ENCODE results near the gene SIL1.

SIL1 gene

DNA sequence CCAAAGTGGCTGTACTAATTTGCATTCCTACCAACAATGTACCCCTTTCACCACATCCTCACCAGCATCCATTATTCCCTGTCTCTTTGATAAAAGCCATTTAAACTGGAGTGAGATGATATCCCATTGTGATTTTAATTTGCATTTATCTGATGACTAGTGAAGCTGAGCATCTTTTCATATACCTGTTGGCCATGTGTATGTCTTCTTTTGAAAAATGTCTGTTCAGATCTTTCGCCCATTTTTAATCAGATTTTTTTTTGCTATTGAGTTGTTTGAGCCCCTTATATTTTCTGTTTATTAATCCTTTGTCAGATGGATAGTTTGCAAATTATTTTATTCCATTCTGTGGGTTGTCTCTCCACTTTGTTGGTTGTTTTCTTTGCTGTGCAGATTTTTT, 202.0 kb downstream of the SIL1 start:
- H3K4me1 ChIP-seq (ENCODE audit: control insufficient read depth, insufficient read depth, low read length): no peaks in the 10 kb centered on the region
- no peak overlapping the region for H3K4me3 ChIP-seq (ENCODE audit: low read depth, low read length)
- H3K9ac ChIP-seq (ENCODE audit: low read depth, low read length): no peak overlapping the region
- H3K27ac ChIP-seq (ENCODE audit: low read depth, low read length): no peak overlapping the region
- no peaks in the 10 kb centered on the region for H3K27me3 ChIP-seq (ENCODE audit: control insufficient read depth, insufficient read depth, low read length)
- no peaks in the 10 kb centered on the region for H3K9me3 ChIP-seq (ENCODE audit: control insufficient read depth, insufficient read depth, low read length)
- H3K36me3 ChIP-seq (ENCODE audit: control insufficient read depth, insufficient read depth, low read length): no peaks in the 10 kb centered on the region

DNA sequence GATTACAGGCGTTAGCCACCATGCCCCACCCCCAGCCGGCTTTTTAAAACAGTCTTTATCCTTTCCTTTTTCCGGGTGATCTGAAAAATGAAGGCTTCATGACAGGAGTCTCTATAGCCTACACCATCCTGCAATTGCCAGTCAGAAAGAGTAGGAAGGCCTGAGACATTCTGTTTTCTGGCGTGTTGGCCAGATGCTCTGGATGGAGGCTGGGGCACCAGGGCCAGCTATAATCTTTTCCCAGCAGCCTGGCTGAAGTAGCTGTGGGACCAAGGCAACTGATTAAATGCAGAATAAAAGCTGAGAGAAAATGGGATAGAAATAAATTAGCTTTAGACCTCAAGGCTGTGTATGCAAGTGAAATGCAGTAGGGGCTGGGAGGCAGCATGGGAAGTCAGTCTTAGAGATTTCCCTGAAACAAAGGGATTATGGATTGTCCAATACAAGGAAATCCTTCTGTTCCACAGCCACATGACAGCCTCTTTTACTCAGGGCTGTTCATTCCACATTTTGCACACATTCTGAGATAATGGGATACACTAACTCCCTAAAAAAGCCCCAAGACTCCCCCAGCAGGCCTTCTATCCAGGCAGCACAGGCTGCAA, 207.1 kb downstream of the SIL1 start:
- no peaks in the 10 kb centered on the region for H3K27me3 ChIP-seq (ENCODE audit: control insufficient read depth, insufficient read depth, low read length)
- H3K4me1 ChIP-seq (ENCODE audit: control insufficient read depth, insufficient read depth, low read length): no peaks in the 10 kb centered on the region
- no peaks in the 10 kb centered on the region for H3K9me3 ChIP-seq (ENCODE audit: control insufficient read depth, insufficient read depth, low read length)
- no peaks in the 10 kb centered on the region for H3K36me3 ChIP-seq (ENCODE audit: control insufficient read depth, insufficient read depth, low read length)
- no peak overlapping the region for H3K4me3 ChIP-seq (ENCODE audit: low read depth, low read length)
- no peak overlapping the region for H3K27ac ChIP-seq (ENCODE audit: low read depth, low read length)
- H3K9ac ChIP-seq (ENCODE audit: low read depth, low read length): no peak overlapping the region

DNA sequence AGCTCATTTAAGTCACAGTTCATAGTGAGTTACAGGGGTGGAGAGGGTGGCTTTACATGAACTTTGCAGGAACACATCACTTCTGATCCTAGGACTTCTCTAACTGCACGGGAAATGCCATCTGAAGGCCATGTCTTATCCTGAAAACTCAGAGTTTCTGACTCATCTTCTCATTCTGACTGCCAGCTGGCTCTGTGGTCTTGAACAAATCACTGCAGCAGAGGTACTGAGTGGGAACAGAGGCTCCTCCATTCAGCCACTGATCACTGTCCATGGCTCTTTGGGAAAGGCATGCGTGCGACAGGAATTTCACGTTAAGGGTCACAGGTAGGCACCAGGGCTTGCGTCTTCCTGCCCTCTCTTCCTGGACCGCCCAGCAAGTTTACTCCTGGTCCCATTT, 208.4 kb downstream of the SIL1 start:
- Histone ChIP-seq H3K36me3 (ENCODE audit: control insufficient read depth, insufficient read depth, low read length) (no peaks in the 10 kb centered on the region), H3K4me3 (ENCODE audit: low read depth, low read length) (no peak overlapping the region), H3K9me3 (ENCODE audit: control insufficient read depth, insufficient read depth, low read length) (no peaks in the 10 kb centered on the region), H3K27ac (ENCODE audit: low read depth, low read length) (no peak overlapping the region), H3K27me3 (ENCODE audit: control insufficient read depth, insufficient read depth, low read length) (no peaks in the 10 kb centered on the region), H3K9ac (ENCODE audit: low read depth, low read length) (no peak overlapping the region), H3K4me1 (ENCODE audit: control insufficient read depth, insufficient read depth, low read length) (no peaks in the 10 kb centered on the region)

DNA sequence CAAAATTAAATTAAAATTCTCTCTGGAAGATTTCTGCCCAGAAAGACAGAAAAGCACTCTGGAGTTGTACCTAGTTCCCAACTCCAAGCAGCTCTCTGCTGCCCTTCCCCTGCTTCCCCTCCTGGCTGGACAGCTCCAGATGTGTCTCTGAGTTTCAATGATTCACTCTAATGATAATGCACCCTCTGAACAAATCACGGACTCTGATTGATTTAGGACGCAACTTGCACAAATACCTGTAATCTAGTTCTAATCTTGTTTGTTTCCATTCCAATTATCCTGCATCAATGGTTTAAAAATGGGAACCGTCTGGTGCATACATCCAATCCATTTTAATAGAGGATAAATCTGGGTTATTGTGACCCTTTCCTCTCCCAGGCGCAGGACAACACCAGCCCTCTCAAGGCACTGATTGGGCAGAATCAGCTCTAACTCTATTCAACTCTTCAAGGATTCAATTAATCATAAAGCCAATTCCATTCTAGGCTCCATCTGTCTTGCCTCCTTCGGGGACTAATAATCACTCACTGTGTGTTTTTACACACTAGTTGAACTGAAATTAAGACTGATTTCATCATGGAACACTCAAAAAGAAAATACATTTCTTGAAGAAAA, 211.9 kb downstream of the SIL1 start:
- Histone ChIP-seq H3K4me1 (ENCODE audit: control insufficient read depth, insufficient read depth, low read length) (no peaks in the 10 kb centered on the region), H3K4me3 (ENCODE audit: low read depth, low read length) (no peak overlapping the region), H3K27ac (ENCODE audit: low read depth, low read length) (no peak overlapping the region), H3K9ac (ENCODE audit: low read depth, low read length) (no peak overlapping the region), H3K27me3 (ENCODE audit: control insufficient read depth, insufficient read depth, low read length) (no peaks in the 10 kb centered on the region), H3K36me3 (ENCODE audit: control insufficient read depth, insufficient read depth, low read length) (no peaks in the 10 kb centered on the region), H3K9me3 (ENCODE audit: control insufficient read depth, insufficient read depth, low read length) (no peaks in the 10 kb centered on the region)

DNA sequence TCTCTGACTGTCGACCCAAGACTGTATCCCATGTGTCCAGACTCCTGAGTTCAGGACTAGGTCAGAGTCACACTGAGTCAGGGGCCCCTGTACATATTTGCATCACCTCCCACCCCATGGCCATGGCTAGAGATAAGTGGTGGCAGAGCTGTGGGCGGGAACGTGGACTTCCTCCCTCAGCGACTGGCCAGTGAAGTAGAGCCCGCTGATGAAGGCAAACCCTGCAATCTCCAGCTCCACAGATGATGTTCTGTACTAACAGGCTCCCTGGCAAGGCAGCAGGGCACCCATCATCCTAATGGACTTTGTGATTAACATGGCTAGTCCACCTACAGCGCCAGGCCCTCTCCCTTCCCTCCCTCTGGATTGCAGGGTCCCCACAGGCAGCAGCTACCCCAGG, 212.5 kb downstream of the SIL1 start:
- H3K4me3 ChIP-seq (ENCODE audit: low read depth, low read length): no peak overlapping the region
- no peak overlapping the region for H3K9ac ChIP-seq (ENCODE audit: low read depth, low read length)
- H3K27ac ChIP-seq (ENCODE audit: low read depth, low read length): no peak overlapping the region
- no peaks in the 10 kb centered on the region for H3K4me1 ChIP-seq (ENCODE audit: control insufficient read depth, insufficient read depth, low read length)
- H3K36me3 ChIP-seq (ENCODE audit: control insufficient read depth, insufficient read depth, low read length): no peaks in the 10 kb centered on the region
- H3K27me3 ChIP-seq (ENCODE audit: control insufficient read depth, insufficient read depth, low read length): no peaks in the 10 kb centered on the region
- H3K9me3 ChIP-seq (ENCODE audit: control insufficient read depth, insufficient read depth, low read length): no peaks in the 10 kb centered on the region

DNA sequence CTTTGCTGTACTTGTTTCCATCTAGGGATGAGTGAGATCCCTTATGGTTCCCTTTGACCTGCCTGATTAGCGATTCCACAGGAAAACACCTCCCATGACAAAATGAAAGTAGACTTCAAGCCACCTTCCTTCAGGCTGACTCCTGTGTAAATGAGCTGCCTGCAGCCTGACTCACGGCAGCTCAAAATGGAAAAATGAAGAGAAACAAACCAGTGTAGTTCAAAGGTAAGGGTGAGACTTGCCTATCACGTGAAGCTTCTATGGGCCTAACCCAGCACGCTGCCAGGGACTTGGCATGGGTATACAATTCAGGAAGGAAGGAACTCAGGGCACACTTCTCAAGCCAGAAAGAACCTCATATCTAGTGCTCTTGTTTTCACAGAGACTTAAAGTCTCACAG, 212.9 kb downstream of the SIL1 start:
- H3K9me3 ChIP-seq (ENCODE audit: control insufficient read depth, insufficient read depth, low read length): no peaks in the 10 kb centered on the region
- no peak overlapping the region for H3K27ac ChIP-seq (ENCODE audit: low read depth, low read length)
- no peaks in the 10 kb centered on the region for H3K36me3 ChIP-seq (ENCODE audit: control insufficient read depth, insufficient read depth, low read length)
- no peaks in the 10 kb centered on the region for H3K4me1 ChIP-seq (ENCODE audit: control insufficient read depth, insufficient read depth, low read length)
- no peak overlapping the region for H3K9ac ChIP-seq (ENCODE audit: low read depth, low read length)
- H3K27me3 ChIP-seq (ENCODE audit: control insufficient read depth, insufficient read depth, low read length): no peaks in the 10 kb centered on the region
- H3K4me3 ChIP-seq (ENCODE audit: low read depth, low read length): no peak overlapping the region

DNA sequence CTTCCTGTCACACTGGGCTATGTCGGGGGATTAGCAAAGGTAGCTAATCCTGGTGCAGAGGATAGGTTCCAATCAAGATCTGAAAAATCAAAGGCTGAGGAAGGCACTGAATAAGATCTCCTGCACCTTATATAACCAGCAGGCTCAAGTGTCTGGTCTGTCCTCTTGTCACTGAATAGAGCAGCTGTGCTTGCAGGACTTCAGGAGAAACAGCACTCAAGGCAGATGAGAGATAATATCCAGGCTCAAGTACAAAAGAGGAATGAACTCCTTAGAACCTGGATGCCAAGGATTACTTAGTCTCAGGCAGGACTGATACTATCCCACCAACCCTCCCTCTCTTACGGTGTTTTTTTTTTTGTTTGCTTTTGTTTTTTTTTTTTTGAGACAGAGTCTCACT, 214.2 kb downstream of the SIL1 start:
- no peaks in the 10 kb centered on the region for H3K36me3 ChIP-seq (ENCODE audit: control insufficient read depth, insufficient read depth, low read length)
- H3K4me3 ChIP-seq (ENCODE audit: low read depth, low read length): no peak overlapping the region
- no peak overlapping the region for H3K9ac ChIP-seq (ENCODE audit: low read depth, low read length)
- H3K27ac ChIP-seq (ENCODE audit: low read depth, low read length): no peak overlapping the region
- H3K27me3 ChIP-seq (ENCODE audit: control insufficient read depth, insufficient read depth, low read length): no peaks in the 10 kb centered on the region
- H3K4me1 ChIP-seq (ENCODE audit: control insufficient read depth, insufficient read depth, low read length): no peaks in the 10 kb centered on the region
- H3K9me3 ChIP-seq (ENCODE audit: control insufficient read depth, insufficient read depth, low read length): no peaks in the 10 kb centered on the region

DNA sequence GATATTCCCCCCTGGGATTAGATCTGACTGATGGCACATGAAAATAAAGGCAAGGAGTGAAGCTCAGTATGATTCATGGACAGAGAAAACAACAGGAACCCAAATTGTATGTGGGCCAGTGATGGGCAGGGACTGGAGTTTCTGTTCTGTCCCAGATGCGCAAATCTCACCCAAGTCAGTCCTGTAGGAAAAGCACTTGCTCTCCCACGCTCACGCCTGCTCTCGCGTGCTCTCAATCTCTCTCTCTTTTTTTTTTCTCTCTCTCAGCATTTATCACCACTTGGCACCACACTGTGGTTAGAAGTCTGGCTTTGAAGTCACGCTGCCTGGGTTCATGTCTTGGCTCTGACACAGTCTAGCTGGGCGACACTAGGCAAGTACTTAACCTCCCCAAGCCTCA, 216.6 kb downstream of the SIL1 start:
- H3K9me3 ChIP-seq (ENCODE audit: control insufficient read depth, insufficient read depth, low read length): no peaks in the 10 kb centered on the region
- H3K4me3 ChIP-seq (ENCODE audit: low read depth, low read length): no peak overlapping the region
- no peak overlapping the region for H3K9ac ChIP-seq (ENCODE audit: low read depth, low read length)
- H3K4me1 ChIP-seq (ENCODE audit: control insufficient read depth, insufficient read depth, low read length): peaks cover 12% of the 10 kb centered on the region
- no peaks in the 10 kb centered on the region for H3K36me3 ChIP-seq (ENCODE audit: control insufficient read depth, insufficient read depth, low read length)
- no peaks in the 10 kb centered on the region for H3K27me3 ChIP-seq (ENCODE audit: control insufficient read depth, insufficient read depth, low read length)
- no peak overlapping the region for H3K27ac ChIP-seq (ENCODE audit: low read depth, low read length)

DNA sequence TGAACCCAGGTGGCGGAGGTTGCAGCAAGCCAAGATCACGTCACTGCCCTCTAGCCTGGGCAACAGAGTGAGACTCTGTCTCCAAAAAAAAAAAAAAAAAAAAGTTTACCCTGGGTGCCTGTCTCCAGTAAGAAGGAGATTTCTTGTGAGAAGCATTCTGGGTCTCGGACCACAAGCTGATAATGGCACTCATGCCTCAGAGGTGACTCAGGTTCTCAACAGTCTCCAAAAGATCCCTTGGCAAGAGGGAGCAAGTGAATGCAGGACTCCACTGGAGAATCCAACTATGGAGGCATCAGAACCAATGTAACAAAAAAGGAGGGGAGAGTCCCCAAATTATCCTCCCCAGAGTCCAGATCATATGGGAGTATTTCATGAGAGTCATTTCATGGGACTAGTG, 217.0 kb downstream of the SIL1 start:
- Histone ChIP-seq H3K36me3 (ENCODE audit: control insufficient read depth, insufficient read depth, low read length) (no peaks in the 10 kb centered on the region), H3K9me3 (ENCODE audit: control insufficient read depth, insufficient read depth, low read length) (no peaks in the 10 kb centered on the region), H3K4me3 (ENCODE audit: low read depth, low read length) (no peak overlapping the region), H3K27ac (ENCODE audit: low read depth, low read length) (no peak overlapping the region), H3K4me1 (ENCODE audit: control insufficient read depth, insufficient read depth, low read length) (peaks cover 12% of the 10 kb centered on the region), H3K9ac (ENCODE audit: low read depth, low read length) (no peak overlapping the region), H3K27me3 (ENCODE audit: control insufficient read depth, insufficient read depth, low read length) (no peaks in the 10 kb centered on the region)

DNA sequence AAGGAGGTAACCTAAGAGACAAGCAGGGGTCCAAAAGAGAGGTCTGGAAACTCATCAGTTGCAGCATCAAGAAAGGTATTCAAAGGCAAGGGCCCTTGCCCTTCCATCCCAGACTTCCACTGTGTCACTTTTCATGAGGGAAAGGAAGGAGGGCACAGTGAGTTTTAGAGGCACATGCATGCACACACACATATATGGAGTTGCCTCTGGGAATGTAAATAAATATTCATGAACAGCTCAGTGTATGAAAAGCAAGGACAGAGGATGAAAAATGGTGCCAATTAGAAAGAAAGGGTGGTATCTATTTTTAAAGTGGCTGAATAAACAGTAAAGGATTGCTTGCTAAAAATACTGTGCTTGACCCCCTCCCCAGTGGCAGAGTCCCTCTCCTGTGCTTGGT, 217.7 kb downstream of the SIL1 start:
- H3K27me3 ChIP-seq (ENCODE audit: control insufficient read depth, insufficient read depth, low read length): no peaks in the 10 kb centered on the region
- peaks cover 12% of the 10 kb centered on the region for H3K4me1 ChIP-seq (ENCODE audit: control insufficient read depth, insufficient read depth, low read length)
- H3K36me3 ChIP-seq (ENCODE audit: control insufficient read depth, insufficient read depth, low read length): no peaks in the 10 kb centered on the region
- no peak overlapping the region for H3K4me3 ChIP-seq (ENCODE audit: low read depth, low read length)
- H3K27ac ChIP-seq (ENCODE audit: low read depth, low read length): no peak overlapping the region
- no peaks in the 10 kb centered on the region for H3K9me3 ChIP-seq (ENCODE audit: control insufficient read depth, insufficient read depth, low read length)
- H3K9ac ChIP-seq (ENCODE audit: low read depth, low read length): no peak overlapping the region

DNA sequence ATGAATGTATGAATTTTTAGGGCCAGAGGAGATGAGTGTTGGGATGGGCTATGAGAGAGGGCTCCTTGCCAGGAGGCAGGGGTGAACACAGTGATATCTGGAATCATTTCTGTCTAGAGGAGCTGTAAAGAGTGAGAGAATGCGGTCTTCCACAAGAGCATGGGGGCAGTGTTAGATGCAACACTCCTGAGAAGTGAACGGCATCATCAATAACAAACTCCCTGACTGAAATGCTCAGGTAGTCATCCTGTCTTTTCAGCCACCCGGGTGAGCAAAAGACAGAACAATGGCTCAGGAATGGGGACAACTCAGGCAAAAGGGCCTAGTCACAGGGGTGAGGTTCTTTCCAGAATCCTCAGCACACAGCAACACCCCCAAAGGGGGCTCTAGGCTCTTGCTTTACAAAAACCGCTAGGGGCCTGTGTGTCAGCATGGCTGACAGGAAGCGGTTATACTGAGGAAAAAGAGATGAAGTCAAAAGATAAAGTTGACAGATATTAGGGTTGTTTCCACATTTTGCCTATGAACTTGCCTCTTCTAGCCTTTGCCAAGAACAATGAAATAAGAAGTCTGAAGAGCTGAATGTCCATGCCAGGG, 218.4 kb downstream of the SIL1 start:
- H3K27ac ChIP-seq (ENCODE audit: low read depth, low read length): no peak overlapping the region
- H3K27me3 ChIP-seq (ENCODE audit: control insufficient read depth, insufficient read depth, low read length): no peaks in the 10 kb centered on the region
- no peak overlapping the region for H3K4me3 ChIP-seq (ENCODE audit: low read depth, low read length)
- H3K4me1 ChIP-seq (ENCODE audit: control insufficient read depth, insufficient read depth, low read length): peaks cover 12% of the 10 kb centered on the region
- H3K36me3 ChIP-seq (ENCODE audit: control insufficient read depth, insufficient read depth, low read length): no peaks in the 10 kb centered on the region
- no peak overlapping the region for H3K9ac ChIP-seq (ENCODE audit: low read depth, low read length)
- H3K9me3 ChIP-seq (ENCODE audit: control insufficient read depth, insufficient read depth, low read length): no peaks in the 10 kb centered on the region

Data from HUES48 (cell line).